SJCRH30 (cell line): ENCODE data around the gene CFAP43. TPM values are rescaled to one million over a fixed set of nuclear protein-coding genes. Genes with fewer than 3 reads are reported as not detected.

Experiments
- DNase-seq, 2 experiments: peaks; one replicate each; pipeline ENCODE4 v3.0.0-alpha.2; 2015 to 2020
- H3K27ac ChIP-seq: fragments of 250-450 bp; sonication (Bioruptor Pico); 2 replicates; pipeline ENCODE4 v1.5.1; 2020; ENCODE audit warnings: mild to moderate bottlenecking, moderate library complexity
- H3K27me3 ChIP-seq: fragments of 250-450 bp; sonication (Bioruptor Pico); 2 replicates; pipeline ENCODE4 v1.5.1; 2020; ENCODE audit warnings: mild to moderate bottlenecking, moderate library complexity
- H3K36me3 ChIP-seq: fragments of 250-450 bp; sonication (Bioruptor Pico); 2 replicates; pipeline ENCODE4 v1.5.1; 2020; ENCODE audit warnings: mild to moderate bottlenecking, moderate library complexity
- H3K4me1 ChIP-seq: fragments of 250-450 bp; sonication (Bioruptor Pico); 2 replicates; pipeline ENCODE4 v1.5.1; 2020; ENCODE audit warnings: mild to moderate bottlenecking, moderate library complexity
- H3K4me3 ChIP-seq: fragments of 250-450 bp; sonication (Bioruptor Pico); 2 replicates; pipeline ENCODE4 v1.5.1; 2020; ENCODE audit warnings: mild to moderate bottlenecking, moderate library complexity
- H3K9me3 ChIP-seq: fragments of 250-450 bp; sonication (Bioruptor Pico); replicated peaks from 2 replicates; pipeline ENCODE4 v1.5.1; 2020; ENCODE audit warnings: mild to moderate bottlenecking, moderate library complexity
- total RNA-seq: library from RNA; depleted of rRNA; stranded (reverse); fragments of >200 nt; shearing (Covaris generic); gene quantifications from 2 replicates; pipeline ENCODE4 v1.2.3, GENCODE V29; 2014

The CFAP43 gene
- total RNA-seq, 1 experiment from 2014 or later = not detected

GRCh38 chr10:104121485-104122224 is 110.5 kb downstream of the CFAP43 start, which contains the start of gene SFR1:
SFR1 (plus strand) TSS chr10:104122171; CDS start chr10:104122184, 13 bp downstream.
- Histone ChIP-seq H3K27me3 (no peaks in the 10 kb centered on the region), H3K9me3 (no peaks in the 10 kb centered on the region), H3K4me3 (peak within 1 kb of the TSS; percentile 68), H3K4me1 (no peaks in the 10 kb centered on the region), H3K27ac (peak within 1 kb of the TSS; percentile 87), H3K36me3 (no peaks in the 10 kb centered on the region)
- peak; percentile 98 for DNase-seq

DNA sequence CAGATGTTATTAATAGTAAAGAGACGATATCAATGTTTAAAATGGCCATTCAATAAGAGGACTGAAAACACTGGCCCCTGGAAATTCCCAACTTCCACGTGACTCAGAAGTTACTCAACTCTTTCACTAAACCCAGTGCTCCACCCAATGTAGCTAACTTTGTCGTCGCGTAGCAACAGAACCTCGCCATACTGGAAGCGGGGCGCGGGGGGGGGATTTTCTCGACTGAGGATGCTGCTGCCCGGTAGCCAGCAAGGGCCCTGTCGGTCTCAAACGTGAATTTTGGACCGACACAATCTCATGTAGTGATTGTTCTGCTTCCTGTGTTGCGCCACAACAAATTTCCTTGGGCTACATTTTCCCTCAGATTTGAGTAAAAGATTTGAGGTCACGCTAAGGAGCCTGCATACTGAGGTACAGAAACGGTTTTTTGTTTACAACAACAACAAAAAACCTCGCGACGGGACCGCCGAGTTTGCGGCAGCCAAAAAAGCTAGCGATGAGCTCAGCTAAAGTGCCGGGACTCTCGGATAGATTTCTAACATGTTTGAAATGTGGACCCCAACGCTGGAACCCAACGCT is 111.2 kb downstream of the CFAP43 start:
- no peaks in the 10 kb centered on the region for H3K36me3 ChIP-seq
- peak overlapping the region; percentile 68 for H3K4me3 ChIP-seq
- H3K27ac ChIP-seq = peak overlapping the region; percentile 87
- H3K4me1 ChIP-seq = no peaks in the 10 kb centered on the region
- DNase-seq = peak; percentile 79 to 82
- H3K9me3 ChIP-seq = no peaks in the 10 kb centered on the region
- H3K27me3 ChIP-seq = no peaks in the 10 kb centered on the region

GRCh38 chr10:104120512-104120902 is 111.7 kb downstream of the CFAP43 start:
- peak overlapping the region; percentile 68 for H3K4me3 ChIP-seq
- H3K27ac ChIP-seq = peak overlapping the region; percentile 87; the same call in 1 of the 2 replicates
- H3K9me3 ChIP-seq = no peaks in the 10 kb centered on the region
- no peaks in the 10 kb centered on the region for H3K4me1 ChIP-seq
- no peak for DNase-seq
- no peaks in the 10 kb centered on the region; the same call in 1 of the 2 replicates for H3K27me3 ChIP-seq
- no peaks in the 10 kb centered on the region for H3K36me3 ChIP-seq

- no peak for DNase-seq
- Histone ChIP-seq H3K36me3 (no peaks in the 10 kb centered on the region), H3K27ac (no peak overlapping the region)
Observed at GRCh38 chr10:104119996-104120395, 112.2 kb downstream of the CFAP43 start.

GRCh38 chr10:104117839-104118323 is 114.3 kb downstream of the CFAP43 start:
- DNase-seq = no peak
- Histone ChIP-seq H3K9me3 (no peaks in the 10 kb centered on the region), H3K4me3 (no peak overlapping the region), H3K36me3 (no peaks in the 10 kb centered on the region), H3K27ac (no peak overlapping the region), H3K27me3 (peaks cover 3% of the 10 kb centered on the region; the same call in 1 of the 2 replicates), H3K4me1 (no peaks in the 10 kb centered on the region)

More at GRCh38 chr10:104119996-104120395, 112.2 kb downstream of the CFAP43 start:
- H3K4me3 ChIP-seq = no peak overlapping the region
- no peaks in the 10 kb centered on the region for H3K4me1 ChIP-seq
- no peaks in the 10 kb centered on the region for H3K9me3 ChIP-seq
- H3K27me3 ChIP-seq = peaks cover 3% of the 10 kb centered on the region; the same call in 1 of the 2 replicates

- Histone ChIP-seq H3K27ac (no peak overlapping the region), H3K4me1 (no peaks in the 10 kb centered on the region), H3K36me3 (no peaks in the 10 kb centered on the region), H3K27me3 (peaks cover 3% of the 10 kb centered on the region; the same call in 1 of the 2 replicates), H3K4me3 (no peak overlapping the region), H3K9me3 (no peaks in the 10 kb centered on the region)
- no peak for DNase-seq
Observed at GRCh38 chr10:104113376-104113956, 118.7 kb downstream of the CFAP43 start.

GRCh38 chr10:104109908-104110662 is 122.1 kb downstream of the CFAP43 start:
- Histone ChIP-seq H3K36me3 (no peaks in the 10 kb centered on the region), H3K4me3 (no peak overlapping the region), H3K27me3 (no peaks in the 10 kb centered on the region; the same call in 1 of the 2 replicates), H3K27ac (no peak overlapping the region), H3K9me3 (no peaks in the 10 kb centered on the region), H3K4me1 (no peaks in the 10 kb centered on the region)
- no peak for DNase-seq

- H3K36me3 ChIP-seq = no peaks in the 10 kb centered on the region
- no peaks in the 10 kb centered on the region for H3K4me1 ChIP-seq
- H3K27ac ChIP-seq = no peak overlapping the region
- H3K27me3 ChIP-seq = no peaks in the 10 kb centered on the region; the same call in 1 of the 2 replicates
- no peak overlapping the region for H3K4me3 ChIP-seq
- DNase-seq = no peak
- H3K9me3 ChIP-seq = no peaks in the 10 kb centered on the region
Observed at GRCh38 chr10:104104926-104105325, 127.2 kb downstream of the CFAP43 start.

DNA sequence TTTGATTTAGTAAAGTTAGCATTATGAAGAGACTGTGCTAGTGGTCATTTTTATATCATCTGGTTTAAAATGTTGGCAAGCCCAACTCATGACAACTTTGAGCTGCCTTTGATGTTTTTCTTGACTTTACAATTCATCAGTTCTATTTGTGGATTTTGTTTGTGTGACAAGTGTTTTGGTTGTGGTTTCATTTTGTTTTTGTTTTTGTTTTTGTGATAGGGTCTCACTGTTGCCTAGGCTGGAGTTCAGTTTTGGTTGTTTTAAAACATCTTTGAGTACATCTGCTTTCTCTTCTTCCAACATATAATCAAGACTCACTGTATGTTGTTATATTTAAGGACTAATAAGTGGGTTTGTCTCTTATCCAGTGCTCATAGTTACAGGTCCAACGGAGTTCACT is 127.7 kb downstream of the CFAP43 start:
- Histone ChIP-seq H3K27me3 (no peaks in the 10 kb centered on the region; the same call in 1 of the 2 replicates), H3K27ac (no peak overlapping the region), H3K4me3 (no peak overlapping the region), H3K4me1 (no peaks in the 10 kb centered on the region), H3K36me3 (no peaks in the 10 kb centered on the region), H3K9me3 (no peaks in the 10 kb centered on the region)
- no peak for DNase-seq

DNA sequence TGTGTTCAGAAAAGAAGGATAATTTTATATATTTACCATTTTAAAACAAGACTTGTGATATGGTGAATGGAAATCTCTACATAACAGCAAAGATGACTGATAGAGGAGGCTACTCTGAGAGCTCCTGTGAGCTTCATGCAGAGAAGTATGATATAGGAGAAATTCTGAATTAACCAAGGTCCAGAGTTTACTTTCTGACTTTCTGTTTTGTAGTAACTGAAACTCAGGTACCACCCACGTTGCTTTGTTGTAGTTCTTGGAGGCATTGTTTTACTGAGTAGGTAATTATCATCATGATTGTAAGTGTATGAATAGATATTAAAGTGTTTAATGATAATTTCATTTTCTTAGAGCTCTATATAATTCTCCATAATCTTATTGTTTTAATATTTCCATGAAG is 128.2 kb downstream of the CFAP43 start:
- no peak for DNase-seq
- H3K4me3 ChIP-seq = no peak overlapping the region
- H3K4me1 ChIP-seq = no peaks in the 10 kb centered on the region
- no peaks in the 10 kb centered on the region for H3K9me3 ChIP-seq
- H3K27ac ChIP-seq = no peak overlapping the region
- no peaks in the 10 kb centered on the region for H3K36me3 ChIP-seq
- H3K27me3 ChIP-seq = no peaks in the 10 kb centered on the region; the same call in 1 of the 2 replicates

DNA sequence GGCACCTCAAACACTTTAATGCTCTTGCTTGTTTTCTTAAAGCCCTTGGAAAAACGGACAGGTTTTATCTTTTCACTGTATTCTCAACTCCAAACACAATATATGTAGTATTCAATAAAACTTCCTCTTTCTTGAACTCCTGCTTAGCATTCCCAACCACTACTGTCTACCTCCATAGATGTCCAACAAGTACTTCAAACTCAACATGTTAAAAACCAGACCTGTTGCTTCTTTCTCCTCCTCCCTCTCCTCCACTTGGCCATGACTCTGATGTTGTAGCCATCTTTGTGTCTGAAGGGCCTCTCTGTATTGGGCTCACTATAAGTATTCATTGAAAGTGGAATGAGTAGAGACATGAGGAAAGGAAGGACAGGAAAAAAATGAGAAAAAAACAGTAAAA is 130.3 kb downstream of the CFAP43 start:
- H3K9me3 ChIP-seq = no peaks in the 10 kb centered on the region; the same call in 1 of the 2 replicates
- no peak overlapping the region for H3K4me3 ChIP-seq
- no peaks in the 10 kb centered on the region; the same call in 1 of the 2 replicates for H3K27me3 ChIP-seq
- H3K4me1 ChIP-seq = no peaks in the 10 kb centered on the region
- no peak overlapping the region for H3K27ac ChIP-seq
- no peaks in the 10 kb centered on the region for H3K36me3 ChIP-seq
- no peak for DNase-seq

GRCh38 chr10:104100795-104101194 is 131.4 kb downstream of the CFAP43 start:
- Histone ChIP-seq H3K27ac (no peak overlapping the region), H3K4me1 (no peaks in the 10 kb centered on the region), H3K27me3 (no peaks in the 10 kb centered on the region; the same call in 1 of the 2 replicates), H3K9me3 (no peaks in the 10 kb centered on the region; the same call in 1 of the 2 replicates), H3K4me3 (no peak overlapping the region), H3K36me3 (no peaks in the 10 kb centered on the region)
- DNase-seq = no peak

GRCh38 chr10:104099941-104100340 is 132.2 kb downstream of the CFAP43 start:
- H3K9me3 ChIP-seq = no peaks in the 10 kb centered on the region; the same call in 1 of the 2 replicates
- no peaks in the 10 kb centered on the region for H3K36me3 ChIP-seq
- H3K4me3 ChIP-seq = no peak overlapping the region
- H3K27me3 ChIP-seq = no peaks in the 10 kb centered on the region; the same call in 1 of the 2 replicates
- DNase-seq = no peak
- no peaks in the 10 kb centered on the region for H3K4me1 ChIP-seq
- no peak overlapping the region for H3K27ac ChIP-seq

GRCh38 chr10:104099269-104099668 is 132.9 kb downstream of the CFAP43 start:
- H3K4me1 ChIP-seq = no peaks in the 10 kb centered on the region
- H3K9me3 ChIP-seq = no peaks in the 10 kb centered on the region; the same call in 1 of the 2 replicates
- H3K27ac ChIP-seq = no peak overlapping the region
- H3K4me3 ChIP-seq = no peak overlapping the region
- no peak for DNase-seq
- H3K27me3 ChIP-seq = no peaks in the 10 kb centered on the region
- no peaks in the 10 kb centered on the region for H3K36me3 ChIP-seq
